Panc1 (cell line): Measurements from ENCODE around the gene INPP4B. TPM values are rescaled to one million over a fixed set of nuclear protein-coding genes. Genes with fewer than 3 reads are reported as not detected.

Experiments
- ATAC-seq: fragments of 200-7000 bp; cut with Tn5 transposase; 2 replicates; pipeline ENCODE4 v1.9.1; 2020; ENCODE audit warnings: mild to moderate bottlenecking, moderate library complexity
- BruUV-seq: library from RNA; stranded (reverse); fragments of 400-500 nt; replicated peaks from 2 replicates; lab custom pipeline; 2021; lab: Mats Ljungman, UMichigan
- CTCF ChIA-PET: fragments of 300-600 bp; sonication (Branson Sonifier 250); formaldehyde crosslinking; loops from one replicate; lab custom pipeline; 2022; ENCODE audit warnings: antibody characterized with exemption; lab: Charles Lee
- POLR2A ChIA-PET: fragments of 300-600 bp; sonication (Branson Sonifier 250); formaldehyde crosslinking; loops from one replicate; lab custom pipeline; 2022; ENCODE audit warnings: antibody characterized with exemption; lab: Charles Lee
- DNase-seq: peaks from one replicate; pipeline ENCODE4 v3.0.0-alpha.2; 2010; ENCODE audit warnings: low read depth, low spot score
- H3K27ac ChIP-seq: 2 replicates; pipeline ENCODE4 v1.5.1; 2011; ENCODE audit warnings: mild to moderate bottlenecking, low read length, inconsistent platforms
- H3K27me3 ChIP-seq: fragments of 200-500 bp; sonication (Bioruptor generic); 2 replicates; pipeline ENCODE4 v1.6.0; 2014; ENCODE audit warnings: low read length, inconsistent platforms; ENCODE audit not compliant: control insufficient read depth, insufficient read depth
- H3K36me3 ChIP-seq: fragments of 200-500 bp; sonication (Bioruptor generic); 2 replicates; pipeline ENCODE4 v1.5.1; 2014; ENCODE audit warnings: inconsistent platforms, mild to moderate bottlenecking, low read length, moderate library complexity; ENCODE audit not compliant: control insufficient read depth, insufficient read depth
- H3K4me1 ChIP-seq: 2 replicates; pipeline ENCODE4 v1.5.1; 2011; ENCODE audit warnings: inconsistent platforms, mild to moderate bottlenecking, low read length, moderate library complexity; ENCODE audit not compliant: control insufficient read depth, insufficient read depth
- H3K4me3 ChIP-seq, 2 experiments: 2 replicates each; pipeline ENCODE4 v1.5.1; 2011 to 2012; ENCODE audit warnings: low read depth in 2 of 2, low read length in 2 of 2, mild to moderate bottlenecking in 2 of 2, inconsistent platforms in 1 of 2, moderate library complexity in 1 of 2
- H3K9me3 ChIP-seq: fragments of 200-500 bp; sonication (Bioruptor generic); 2 replicates; pipeline ENCODE4 v1.5.1; 2014; ENCODE audit warnings: low read depth, mild to moderate bottlenecking, inconsistent platforms, low read length, moderate library complexity; ENCODE audit not compliant: control insufficient read depth, insufficient read depth
- CTCF ChIP-seq: fragments of 450-650 bp; IDR thresholded peaks from 2 replicates; pipeline ENCODE4 v1.5.1; 2017; ENCODE audit warnings: mild to moderate bottlenecking
- POLR2AphosphoS5 ChIP-seq: IDR thresholded peaks from 2 replicates; pipeline ENCODE4 v1.6.1; 2012; ENCODE audit warnings: mild to moderate bottlenecking, low read depth, low read length, moderate library complexity
- TCF7L2 ChIP-seq: IDR thresholded peaks from 2 replicates; pipeline ENCODE4 v1.6.1; 2011; ENCODE audit warnings: mild to moderate bottlenecking, low read depth, low read length, inconsistent platforms
- in situ Hi-C: cut with HindIII; loops from 2 replicates; pipeline ENCODE4 v1.10.0; 2016; ENCODE audit warnings: low sequenced_read_pairs, low pct_unique_long_range_greater_than_20kb
- intact Hi-C: fragments of 100-400 bp; cut with micrococcal nuclease; formaldehyde crosslinking; loops from one replicate; pipeline ENCODE4 v1.10.0; 2022; ENCODE audit not compliant: unreplicated experiment
- total RNA-seq: library from RNA; stranded (reverse); gene quantifications from one replicate; pipeline ENCODE4 v1.2.1, GENCODE V29; 2021; ENCODE audit not compliant: unreplicated experiment
- TF ChIP-seq, protein P1 (sequence below), 2 experiments: IDR thresholded peaks; 2 replicates each; pipeline ENCODE4 v1.6.1; 2011 to 2012; ENCODE audit warnings: low read depth in 2 of 2, control low read depth in 1 of 2, low read length in 1 of 2, mild to moderate bottlenecking in 1 of 2, moderate library complexity in 1 of 2; ENCODE audit not compliant: insufficient read depth in 1 of 2

INPP4B gene
- total RNA-seq, 1 experiment from 2014 or later = 4.5 TPM

DNA sequence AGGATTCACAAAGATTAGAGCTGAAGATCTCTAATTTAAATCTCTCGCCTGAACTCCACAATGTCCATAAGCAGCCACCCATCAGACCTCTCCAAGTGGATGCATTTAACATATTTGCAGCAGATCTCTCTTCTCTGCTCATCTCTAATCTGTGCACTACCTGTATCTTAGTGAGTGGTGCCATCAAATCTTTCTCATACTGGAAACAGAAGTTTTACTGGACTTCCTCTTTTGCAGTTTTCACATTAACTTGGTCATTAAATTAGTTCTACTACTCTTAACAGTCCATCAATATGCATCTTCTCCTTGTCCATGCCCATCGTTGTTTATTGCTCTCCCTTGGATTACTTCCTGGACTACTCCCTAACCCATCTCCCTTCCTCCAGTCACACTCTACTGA, 721.2 kb downstream of the INPP4B start:
- ChIA-PET CTCF (no interaction called here), POLR2A (interaction anchor here (0.6 kb wide), 1 partner anchor 204 kb away, joined by 3 read pairs; no protein-coding TSS in a partner anchor)
- H3K27me3 ChIP-seq = no peaks in the 10 kb centered on the region
- BruUV-seq = no TSS peak
- in situ Hi-C loops = no loop called here
- no peak for ATAC-seq
- no peaks in the 10 kb centered on the region for H3K4me1 ChIP-seq
- H3K9me3 ChIP-seq = no peaks in the 10 kb centered on the region
- DNase-seq = no peak
- H3K4me3 ChIP-seq = no peak overlapping the region
- intact Hi-C loops = loop anchor here (5.0 to 10.0 kb wide), 2 partner anchors 222 to 590 kb away; no protein-coding TSS in a partner anchor
- no peak overlapping the region for H3K27ac ChIP-seq
- H3K36me3 ChIP-seq = no peaks in the 10 kb centered on the region; the same call in 1 of the 2 replicates
- TF ChIP-seq CTCF (no peak), POLR2AphosphoS5 (no peak)

DNA sequence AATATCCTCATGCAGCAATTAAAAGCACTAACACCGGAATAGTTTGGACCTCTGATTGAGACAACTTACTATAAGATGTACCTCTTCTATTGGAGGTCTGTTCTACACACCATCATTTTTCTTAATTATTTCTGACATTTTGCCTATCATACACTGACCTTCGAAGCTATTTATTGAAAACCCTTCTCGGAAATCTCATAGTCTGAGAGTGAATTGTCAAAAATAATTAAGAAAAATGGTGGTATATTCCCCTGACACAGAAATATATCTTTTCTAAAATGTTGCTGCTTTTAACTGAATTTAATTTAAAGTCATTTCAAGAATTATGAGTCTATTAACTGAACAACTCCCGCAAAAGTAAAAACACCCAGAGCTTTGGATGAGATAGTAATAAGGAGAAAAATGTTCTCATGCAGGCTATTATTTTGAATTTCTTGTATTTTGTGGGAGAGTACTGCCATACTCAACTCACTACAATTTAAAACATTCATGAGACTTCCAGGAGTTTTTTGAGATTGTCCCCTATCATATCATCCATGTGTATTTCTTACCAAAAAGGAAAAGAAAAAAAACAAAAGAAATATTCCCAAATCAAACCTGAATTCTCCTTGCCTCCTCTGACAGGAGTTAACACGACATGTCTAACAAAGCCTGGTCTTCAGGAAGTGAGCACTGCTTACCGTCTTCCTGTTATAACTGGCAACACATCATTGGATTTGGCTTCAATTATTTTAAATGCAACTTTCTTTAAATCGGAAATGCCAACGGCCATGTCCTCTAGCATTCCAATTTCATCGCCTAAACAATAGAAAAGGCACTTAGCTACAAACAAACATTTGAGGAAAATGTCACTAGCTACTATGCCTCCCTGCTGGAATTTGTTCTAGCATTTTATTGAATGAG, 724.4 kb downstream of the INPP4B start:
- Histone ChIP-seq H3K4me1 (no peaks in the 10 kb centered on the region), H3K9me3 (no peaks in the 10 kb centered on the region), H3K4me3 (no peak overlapping the region), H3K27me3 (no peaks in the 10 kb centered on the region), H3K27ac (no peak overlapping the region), H3K36me3 (no peaks in the 10 kb centered on the region; the same call in 1 of the 2 replicates)
- DNase-seq = no peak
- in situ Hi-C loops = no loop called here
- no peak for TF ChIP-seq POLR2AphosphoS5
- no peak for ATAC-seq
- CTCF ChIA-PET = no interaction called here
- intact Hi-C loops = loop anchor here (10.0 kb wide), 1 partner anchor 593 kb away; no protein-coding TSS in a partner anchor
- POLR2A ChIA-PET = no interaction called here
- no TSS peak for BruUV-seq

DNA sequence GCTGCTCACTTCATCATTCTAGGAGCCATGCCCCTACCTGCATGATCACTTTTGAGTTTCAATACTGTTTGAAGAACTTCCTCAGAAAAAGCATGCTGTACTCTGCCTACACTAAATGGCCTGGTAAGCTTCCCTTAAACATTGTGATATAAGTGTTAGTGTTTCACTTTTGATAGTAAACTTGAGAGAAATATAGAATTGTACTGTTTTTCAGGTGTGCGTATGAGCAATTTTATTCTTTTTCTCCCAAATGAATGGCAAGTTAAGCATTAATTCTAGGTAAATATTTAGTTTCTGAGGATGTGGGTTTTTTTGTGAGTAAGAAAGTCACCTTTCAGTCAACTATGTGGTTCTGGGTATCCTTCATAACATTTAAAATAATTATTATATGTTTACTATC, 725.2 kb downstream of the INPP4B start:
- no TSS peak for BruUV-seq
- in situ Hi-C loops (no loop called here), intact Hi-C loops (loop anchor here (10.0 kb wide), 1 partner anchor 594 kb away; no protein-coding TSS in a partner anchor)
- ATAC-seq = no peak
- H3K4me1 ChIP-seq = no peaks in the 10 kb centered on the region
- TF ChIP-seq, protein P1, sequence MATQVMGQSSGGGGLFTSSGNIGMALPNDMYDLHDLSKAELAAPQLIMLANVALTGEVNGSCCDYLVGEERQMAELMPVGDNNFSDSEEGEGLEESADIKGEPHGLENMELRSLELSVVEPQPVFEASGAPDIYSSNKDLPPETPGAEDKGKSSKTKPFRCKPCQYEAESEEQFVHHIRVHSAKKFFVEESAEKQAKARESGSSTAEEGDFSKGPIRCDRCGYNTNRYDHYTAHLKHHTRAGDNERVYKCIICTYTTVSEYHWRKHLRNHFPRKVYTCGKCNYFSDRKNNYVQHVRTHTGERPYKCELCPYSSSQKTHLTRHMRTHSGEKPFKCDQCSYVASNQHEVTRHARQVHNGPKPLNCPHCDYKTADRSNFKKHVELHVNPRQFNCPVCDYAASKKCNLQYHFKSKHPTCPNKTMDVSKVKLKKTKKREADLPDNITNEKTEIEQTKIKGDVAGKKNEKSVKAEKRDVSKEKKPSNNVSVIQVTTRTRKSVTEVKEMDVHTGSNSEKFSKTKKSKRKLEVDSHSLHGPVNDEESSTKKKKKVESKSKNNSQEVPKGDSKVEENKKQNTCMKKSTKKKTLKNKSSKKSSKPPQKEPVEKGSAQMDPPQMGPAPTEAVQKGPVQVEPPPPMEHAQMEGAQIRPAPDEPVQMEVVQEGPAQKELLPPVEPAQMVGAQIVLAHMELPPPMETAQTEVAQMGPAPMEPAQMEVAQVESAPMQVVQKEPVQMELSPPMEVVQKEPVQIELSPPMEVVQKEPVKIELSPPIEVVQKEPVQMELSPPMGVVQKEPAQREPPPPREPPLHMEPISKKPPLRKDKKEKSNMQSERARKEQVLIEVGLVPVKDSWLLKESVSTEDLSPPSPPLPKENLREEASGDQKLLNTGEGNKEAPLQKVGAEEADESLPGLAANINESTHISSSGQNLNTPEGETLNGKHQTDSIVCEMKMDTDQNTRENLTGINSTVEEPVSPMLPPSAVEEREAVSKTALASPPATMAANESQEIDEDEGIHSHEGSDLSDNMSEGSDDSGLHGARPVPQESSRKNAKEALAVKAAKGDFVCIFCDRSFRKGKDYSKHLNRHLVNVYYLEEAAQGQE (IDR thresholded peaks at IDR 0.05; ENCODE audit: insufficient read depth in 1 of 2, low read depth in 2 of 2, low read length in 1 of 2) = no peak
- TF ChIP-seq POLR2AphosphoS5 = no peak
- no peak for TF ChIP-seq TCF7L2
- H3K27ac ChIP-seq = no peak overlapping the region
- DNase-seq = no peak
- POLR2A ChIA-PET = no interaction called here
- no peaks in the 10 kb centered on the region; the same call in 1 of the 2 replicates for H3K36me3 ChIP-seq
- H3K27me3 ChIP-seq = no peaks in the 10 kb centered on the region
- H3K4me3 ChIP-seq = no peak overlapping the region
- CTCF ChIA-PET = no interaction called here
- H3K9me3 ChIP-seq = no peaks in the 10 kb centered on the region
